Measurements from ENCODE around the gene CTSH. TPM values are rescaled to one million over a fixed set of nuclear protein-coding genes. Genes with fewer than 3 reads are reported as not detected.

CTSH gene
- total RNA-seq, 1 experiment from 2014 or later, result 14.4 TPM

DNA sequence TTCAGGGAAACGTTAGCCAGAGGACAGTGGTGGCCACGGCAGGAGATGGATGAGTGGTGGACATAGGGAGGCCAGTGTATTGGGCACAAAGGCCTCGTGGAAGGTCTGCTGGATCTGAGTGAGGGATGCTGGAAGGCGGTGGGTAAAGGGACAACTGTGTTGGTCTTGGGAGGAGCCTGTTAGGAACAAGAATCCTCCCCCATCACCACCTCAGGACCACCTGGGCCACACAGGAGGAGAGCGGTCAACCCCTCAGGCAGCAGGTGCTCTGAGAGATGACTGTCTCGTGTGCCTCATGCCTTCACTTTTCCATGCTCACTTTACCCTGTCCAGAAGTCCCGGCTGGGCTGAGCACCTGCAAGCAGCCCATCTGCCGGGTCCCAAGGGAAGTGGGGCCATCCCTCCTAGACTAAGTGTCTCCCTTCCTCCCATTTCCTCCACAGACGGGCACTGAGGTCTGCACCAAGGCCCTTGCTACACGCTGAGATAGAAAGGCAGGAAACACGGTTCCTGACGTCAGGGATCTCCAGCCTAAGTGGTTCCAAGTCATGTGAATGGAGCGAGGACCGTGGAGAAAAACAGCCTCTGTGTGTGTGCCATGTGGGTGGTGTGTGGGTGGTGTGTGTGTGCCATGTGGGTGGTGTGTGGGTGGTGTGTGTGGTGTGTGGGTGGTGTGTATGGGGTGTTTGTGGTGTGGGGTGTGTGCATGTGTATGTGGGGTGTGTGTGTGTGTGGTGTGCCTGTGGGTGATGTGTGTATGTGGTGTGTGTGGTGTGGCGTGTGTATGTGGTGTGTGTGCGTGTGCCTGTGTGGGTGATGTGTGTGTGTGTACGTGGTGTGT, 47.8 kb upstream of the CTSH start:
- Mint-ChIP-seq H3K27me3 (ENCODE audit: insufficient read depth, unreplicated experiment) (no peaks in the 10 kb centered on the region), H3K36me3 (ENCODE audit: insufficient read depth, unreplicated experiment) (no peaks in the 10 kb centered on the region), H3K4me3 (ENCODE audit: unreplicated experiment) (no peak overlapping the region), H3K4me1 (ENCODE audit: insufficient read depth, unreplicated experiment) (peaks cover 17% of the 10 kb centered on the region), H3K9me3 (ENCODE audit: unreplicated experiment) (no peaks in the 10 kb centered on the region), H3K27ac (ENCODE audit: low read depth, unreplicated experiment) (no peak overlapping the region)
- no peak for DNase-seq (ENCODE audit: unreplicated experiment)
- intact Hi-C loops (cut with micrococcal nuclease), result no loop called here
- BruUV-seq (replicated peaks), result no TSS peak
- ChIA-PET POLR2A (no interaction called here), CTCF (interaction anchor here (0.7 to 1.0 kb wide), 2 partner anchors 14 to 102 kb away, joined by 3 read pairs; no protein-coding TSS in a partner anchor)
- TF ChIP-seq, protein P1, sequence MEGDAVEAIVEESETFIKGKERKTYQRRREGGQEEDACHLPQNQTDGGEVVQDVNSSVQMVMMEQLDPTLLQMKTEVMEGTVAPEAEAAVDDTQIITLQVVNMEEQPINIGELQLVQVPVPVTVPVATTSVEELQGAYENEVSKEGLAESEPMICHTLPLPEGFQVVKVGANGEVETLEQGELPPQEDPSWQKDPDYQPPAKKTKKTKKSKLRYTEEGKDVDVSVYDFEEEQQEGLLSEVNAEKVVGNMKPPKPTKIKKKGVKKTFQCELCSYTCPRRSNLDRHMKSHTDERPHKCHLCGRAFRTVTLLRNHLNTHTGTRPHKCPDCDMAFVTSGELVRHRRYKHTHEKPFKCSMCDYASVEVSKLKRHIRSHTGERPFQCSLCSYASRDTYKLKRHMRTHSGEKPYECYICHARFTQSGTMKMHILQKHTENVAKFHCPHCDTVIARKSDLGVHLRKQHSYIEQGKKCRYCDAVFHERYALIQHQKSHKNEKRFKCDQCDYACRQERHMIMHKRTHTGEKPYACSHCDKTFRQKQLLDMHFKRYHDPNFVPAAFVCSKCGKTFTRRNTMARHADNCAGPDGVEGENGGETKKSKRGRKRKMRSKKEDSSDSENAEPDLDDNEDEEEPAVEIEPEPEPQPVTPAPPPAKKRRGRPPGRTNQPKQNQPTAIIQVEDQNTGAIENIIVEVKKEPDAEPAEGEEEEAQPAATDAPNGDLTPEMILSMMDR (IDR thresholded peaks at IDR 0.05; ENCODE audit: unreplicated experiment), result no peak

DNA sequence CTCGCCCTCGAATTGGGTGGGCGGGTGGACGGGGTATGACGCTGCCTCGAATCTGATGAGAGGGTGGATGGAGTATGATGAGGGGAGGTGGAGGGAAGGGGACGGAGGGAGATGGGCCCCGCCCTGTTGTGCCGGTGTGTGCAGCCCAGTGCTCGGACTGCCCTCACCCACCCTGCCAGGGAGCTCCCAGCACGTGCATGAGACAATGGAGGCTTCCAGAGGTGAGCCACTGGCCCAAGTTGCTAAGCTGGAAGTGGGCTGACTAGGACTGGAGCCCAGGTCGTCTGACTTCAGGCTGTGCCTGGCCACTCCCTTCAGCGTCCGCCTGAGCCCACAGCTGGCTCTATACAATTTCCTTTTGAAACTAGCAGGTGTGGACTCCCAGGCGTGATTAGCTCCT, 47.0 kb upstream of the CTSH start:
- Mint-ChIP-seq H3K4me1 (ENCODE audit: insufficient read depth, unreplicated experiment) (peaks cover 19% of the 10 kb centered on the region), H3K27me3 (ENCODE audit: insufficient read depth, unreplicated experiment) (no peaks in the 10 kb centered on the region), H3K27ac (ENCODE audit: low read depth, unreplicated experiment) (no peak overlapping the region), H3K36me3 (ENCODE audit: insufficient read depth, unreplicated experiment) (no peaks in the 10 kb centered on the region), H3K9me3 (ENCODE audit: unreplicated experiment) (no peaks in the 10 kb centered on the region), H3K4me3 (ENCODE audit: unreplicated experiment) (no peak overlapping the region)
- ChIA-PET CTCF (interaction anchor here (0.7 to 1.1 kb wide), 5 partner anchors 8 to 193 kb away, joined by 3 to 4 read pairs (median 3); no protein-coding TSS in a partner anchor), POLR2A (no interaction called here)
- no TSS peak for BruUV-seq (replicated peaks)
- intact Hi-C loops (cut with micrococcal nuclease), result no loop called here
- no peak for DNase-seq (ENCODE audit: unreplicated experiment)
- TF ChIP-seq, protein P1 (IDR thresholded peaks at IDR 0.05; ENCODE audit: unreplicated experiment), result no peak

DNA sequence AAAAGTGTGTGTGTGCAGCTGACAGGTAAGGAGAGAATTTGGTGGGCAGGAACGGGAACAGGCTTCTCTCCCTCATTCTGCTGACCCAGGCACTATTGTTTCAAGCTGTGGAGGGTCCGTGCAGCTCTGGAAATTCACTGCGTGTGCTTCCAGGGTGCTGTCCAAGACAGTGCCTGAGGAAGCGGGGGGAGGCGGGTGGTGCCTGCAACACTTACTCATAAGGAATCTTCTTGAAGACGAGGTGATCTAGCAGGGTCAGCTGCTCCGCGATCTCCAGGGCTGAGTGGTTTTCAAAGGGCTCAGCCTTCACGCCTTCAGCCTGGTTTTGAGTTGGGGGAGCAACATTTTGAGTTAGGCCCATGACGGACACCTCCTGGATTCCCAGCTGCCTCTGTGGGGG, 46.6 kb upstream of the CTSH start:
- ChIA-PET CTCF (interaction anchor here (0.7 to 1.1 kb wide), 4 partner anchors 9 to 193 kb away, joined by 3 to 4 read pairs (median 3); no protein-coding TSS in a partner anchor), POLR2A (no interaction called here)
- Mint-ChIP-seq H3K4me1 (ENCODE audit: insufficient read depth, unreplicated experiment) (peaks cover 19% of the 10 kb centered on the region), H3K9me3 (ENCODE audit: unreplicated experiment) (no peaks in the 10 kb centered on the region), H3K27me3 (ENCODE audit: insufficient read depth, unreplicated experiment) (no peaks in the 10 kb centered on the region), H3K36me3 (ENCODE audit: insufficient read depth, unreplicated experiment) (no peaks in the 10 kb centered on the region), H3K4me3 (ENCODE audit: unreplicated experiment) (no peak overlapping the region), H3K27ac (ENCODE audit: low read depth, unreplicated experiment) (no peak overlapping the region)
- intact Hi-C loops (cut with micrococcal nuclease), result no loop called here
- TF ChIP-seq, protein P1 (IDR thresholded peaks at IDR 0.05; ENCODE audit: unreplicated experiment), result no peak
- no peak for DNase-seq (ENCODE audit: unreplicated experiment)
- no TSS peak for BruUV-seq (replicated peaks)

DNA sequence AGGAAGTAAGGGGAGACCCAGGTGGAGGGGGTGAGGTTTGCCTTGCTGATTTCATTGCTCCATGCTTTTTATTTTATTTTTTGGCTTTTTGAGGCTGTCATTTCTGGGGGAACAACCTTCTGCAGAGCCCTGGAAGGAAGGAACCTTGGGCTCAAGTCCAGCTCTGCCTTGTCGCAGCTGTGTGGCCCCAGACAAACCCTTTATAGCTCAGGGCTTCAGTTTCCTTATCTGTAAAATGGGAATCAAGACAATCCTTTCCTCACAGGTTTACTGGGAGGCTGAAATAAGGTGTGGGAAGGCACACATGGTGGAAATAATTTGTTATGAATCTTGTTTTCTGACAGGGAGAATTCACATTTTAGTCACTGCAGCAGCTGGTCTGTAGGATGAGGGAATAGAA, 45.4 kb upstream of the CTSH start:
- BruUV-seq (replicated peaks), result no TSS peak
- intact Hi-C loops (cut with micrococcal nuclease), result no loop called here
- H3K4me1 Mint-ChIP-seq (ENCODE audit: insufficient read depth, unreplicated experiment), result peaks cover 19% of the 10 kb centered on the region
- TF ChIP-seq, protein P1 (IDR thresholded peaks at IDR 0.05; ENCODE audit: unreplicated experiment), result no peak
- H3K4me3 Mint-ChIP-seq (ENCODE audit: unreplicated experiment), result no peak overlapping the region
- H3K27ac Mint-ChIP-seq (ENCODE audit: low read depth, unreplicated experiment), result no peak overlapping the region
- CTCF ChIA-PET, result no interaction called here
- DNase-seq (ENCODE audit: unreplicated experiment), result no peak
- H3K9me3 Mint-ChIP-seq (ENCODE audit: unreplicated experiment), result no peaks in the 10 kb centered on the region
- no peaks in the 10 kb centered on the region for H3K27me3 Mint-ChIP-seq (ENCODE audit: insufficient read depth, unreplicated experiment)
- no peaks in the 10 kb centered on the region for H3K36me3 Mint-ChIP-seq (ENCODE audit: insufficient read depth, unreplicated experiment)
- POLR2A ChIA-PET, result no interaction called here

Measured in MCF 10A (cell line).